Fibroblast of the aortic adventitia (primary cell): ENCODE data around the gene NR2F1. TPM values are rescaled to one million over a fixed set of nuclear protein-coding genes. Genes with fewer than 3 reads are reported as not detected.

Source experiments
- DNase-seq: peaks from one replicate; pipeline ENCODE4 v3.0.0-alpha.2; 2010; ENCODE audit warnings: low read depth
- H3K4me3 ChIP-seq: 2 replicates; pipeline ENCODE4 v1.5.1; 2011; ENCODE audit warnings: low read depth, mild to moderate bottlenecking, control low read depth, low read length, moderate library complexity
- total RNA-seq: library from RNA; depleted of rRNA; stranded (reverse); fragments of >200 nt; gene quantifications from 2 replicates; pipeline ENCODE4 v1.2.3, GENCODE V29; 2012; ENCODE audit warnings: low replicate concordance
- TF ChIP-seq, protein P1 (sequence below): IDR thresholded peaks from 2 replicates; pipeline ENCODE4 v1.5.1; 2011; ENCODE audit warnings: mild to moderate bottlenecking, low read length, control low read depth, inconsistent platforms; ENCODE audit not compliant: insufficient read depth

The NR2F1 gene
- total RNA-seq, 1 donor, result 8.0 TPM

DNA sequence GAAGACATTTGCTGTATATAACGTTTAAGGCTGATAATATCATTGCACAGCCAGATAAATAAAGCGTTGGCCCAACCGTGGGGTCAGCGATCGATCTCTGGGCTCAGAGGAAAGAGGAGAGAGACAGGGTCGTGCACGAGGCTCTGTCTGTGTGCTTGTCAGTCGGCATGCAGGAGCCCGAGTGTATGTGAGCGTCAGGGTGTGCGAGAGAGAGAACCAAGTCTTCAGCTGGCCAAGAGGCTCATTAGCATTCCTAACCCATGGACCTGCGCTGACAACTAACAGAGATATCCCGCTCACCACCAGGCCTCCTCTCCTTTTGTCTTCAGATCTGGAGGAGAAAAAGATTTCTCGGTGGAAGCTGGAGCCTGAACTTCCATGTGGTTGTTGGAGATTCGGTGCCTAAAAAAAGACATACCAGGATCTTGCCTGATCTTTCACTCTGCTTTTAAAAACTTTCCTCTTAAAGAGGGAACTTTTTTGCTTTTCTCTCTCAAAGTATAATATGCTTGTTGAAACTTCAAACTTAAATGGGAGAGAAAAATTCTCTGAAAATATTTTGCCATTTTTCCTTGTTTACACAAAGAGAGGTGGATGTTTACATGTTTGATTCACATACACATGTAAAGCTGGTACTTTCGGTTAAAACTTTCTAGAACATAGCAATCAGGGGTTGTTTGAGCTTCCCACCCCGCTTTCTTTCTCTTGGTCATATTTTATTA lies 16.5 kb downstream of the NR2F1 start:
- TF ChIP-seq, protein P1, sequence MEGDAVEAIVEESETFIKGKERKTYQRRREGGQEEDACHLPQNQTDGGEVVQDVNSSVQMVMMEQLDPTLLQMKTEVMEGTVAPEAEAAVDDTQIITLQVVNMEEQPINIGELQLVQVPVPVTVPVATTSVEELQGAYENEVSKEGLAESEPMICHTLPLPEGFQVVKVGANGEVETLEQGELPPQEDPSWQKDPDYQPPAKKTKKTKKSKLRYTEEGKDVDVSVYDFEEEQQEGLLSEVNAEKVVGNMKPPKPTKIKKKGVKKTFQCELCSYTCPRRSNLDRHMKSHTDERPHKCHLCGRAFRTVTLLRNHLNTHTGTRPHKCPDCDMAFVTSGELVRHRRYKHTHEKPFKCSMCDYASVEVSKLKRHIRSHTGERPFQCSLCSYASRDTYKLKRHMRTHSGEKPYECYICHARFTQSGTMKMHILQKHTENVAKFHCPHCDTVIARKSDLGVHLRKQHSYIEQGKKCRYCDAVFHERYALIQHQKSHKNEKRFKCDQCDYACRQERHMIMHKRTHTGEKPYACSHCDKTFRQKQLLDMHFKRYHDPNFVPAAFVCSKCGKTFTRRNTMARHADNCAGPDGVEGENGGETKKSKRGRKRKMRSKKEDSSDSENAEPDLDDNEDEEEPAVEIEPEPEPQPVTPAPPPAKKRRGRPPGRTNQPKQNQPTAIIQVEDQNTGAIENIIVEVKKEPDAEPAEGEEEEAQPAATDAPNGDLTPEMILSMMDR, result no peak
- DNase-seq, result no peak
- H3K4me3 ChIP-seq, result no peak overlapping the region

DNA sequence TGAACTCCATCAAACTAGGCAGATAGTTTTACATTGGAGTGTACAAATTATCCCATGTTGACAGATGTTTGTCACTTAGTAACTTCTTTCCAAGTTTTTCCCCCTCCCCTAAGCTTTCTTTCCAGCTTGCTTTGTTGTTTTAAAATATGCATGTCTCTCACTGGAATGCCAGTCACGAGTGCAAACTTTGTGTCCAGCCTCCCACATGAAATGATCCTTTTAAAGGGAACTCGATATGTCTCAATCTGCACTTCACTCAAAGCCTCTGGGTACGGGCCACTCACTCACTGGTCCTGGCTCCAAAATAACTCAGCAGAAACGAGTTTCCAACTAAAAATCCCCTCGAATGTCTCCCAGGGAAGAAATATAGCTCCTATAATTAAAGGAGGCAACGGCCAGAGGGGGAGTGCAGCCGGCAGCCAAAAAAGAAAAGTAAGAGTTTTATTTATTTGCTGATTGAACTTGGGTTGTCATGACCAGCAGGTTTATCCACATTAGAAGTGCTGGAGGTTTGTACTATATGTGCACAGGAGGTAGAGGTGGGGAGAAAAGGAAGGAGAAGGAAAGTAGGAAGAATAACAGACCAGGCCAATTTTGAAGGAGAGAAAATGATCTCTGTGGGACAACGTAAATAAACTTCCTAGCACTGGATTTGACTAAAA lies 17.5 kb downstream of the NR2F1 start:
- TF ChIP-seq, protein P1, result no peak
- DNase-seq, result no peak
- H3K4me3 ChIP-seq, result no peak overlapping the region

DNA sequence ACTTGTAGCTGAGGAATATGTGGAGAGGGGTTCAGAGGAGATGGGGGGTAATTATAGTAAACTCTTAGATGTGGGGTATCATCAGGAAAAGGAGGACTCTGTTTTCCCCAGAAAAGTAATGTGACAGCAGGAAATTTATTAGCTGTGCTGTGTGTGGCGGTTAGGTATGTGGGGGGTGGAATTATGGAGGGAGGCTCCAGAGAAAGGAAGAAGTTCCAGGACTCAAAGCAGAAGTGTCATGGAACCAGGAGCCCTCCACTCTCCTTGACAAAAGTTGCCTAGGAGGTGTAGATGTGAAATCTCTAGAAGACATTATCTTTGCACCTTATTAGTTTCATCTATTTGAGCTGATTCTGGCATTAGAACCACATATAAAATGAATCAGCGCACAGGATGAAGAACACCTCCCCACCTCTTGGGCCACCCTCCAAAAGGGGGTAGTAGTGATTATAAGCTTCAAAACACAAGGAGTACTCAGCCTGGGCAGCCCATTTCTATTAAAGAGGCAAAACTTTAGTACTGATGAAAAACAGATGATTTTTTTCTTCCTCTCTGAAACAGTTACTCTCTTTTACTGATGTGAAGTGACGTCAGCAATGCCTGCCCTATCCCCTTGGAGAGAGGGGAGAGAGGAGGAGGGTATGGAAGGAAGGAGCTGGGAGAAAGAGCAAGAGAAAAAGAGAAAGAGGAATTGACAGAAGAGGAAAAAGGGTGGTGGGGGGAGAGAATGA lies 18.2 kb downstream of the NR2F1 start:
- H3K4me3 ChIP-seq, result no peak overlapping the region
- TF ChIP-seq, protein P1, result no peak
- no peak for DNase-seq

DNA sequence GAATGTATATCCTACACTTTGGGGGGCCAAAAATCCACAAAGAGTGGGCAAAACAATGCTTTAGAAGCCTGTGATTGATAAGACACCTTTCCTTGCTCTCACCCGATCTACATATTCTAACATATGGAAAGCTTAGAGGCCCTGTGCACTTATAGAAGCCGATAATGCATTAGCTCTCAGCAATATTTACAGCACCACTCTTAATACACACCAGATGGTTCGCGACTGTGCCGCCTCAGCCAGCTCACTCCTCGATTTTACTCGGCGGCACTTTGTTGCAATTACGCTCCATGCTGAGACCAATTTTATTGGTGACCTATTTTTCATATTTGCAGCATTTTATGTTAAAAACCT lies 18.8 kb downstream of the NR2F1 start:
- no peak for DNase-seq
- no peak overlapping the region for H3K4me3 ChIP-seq
- TF ChIP-seq, protein P1, result no peak

DNA sequence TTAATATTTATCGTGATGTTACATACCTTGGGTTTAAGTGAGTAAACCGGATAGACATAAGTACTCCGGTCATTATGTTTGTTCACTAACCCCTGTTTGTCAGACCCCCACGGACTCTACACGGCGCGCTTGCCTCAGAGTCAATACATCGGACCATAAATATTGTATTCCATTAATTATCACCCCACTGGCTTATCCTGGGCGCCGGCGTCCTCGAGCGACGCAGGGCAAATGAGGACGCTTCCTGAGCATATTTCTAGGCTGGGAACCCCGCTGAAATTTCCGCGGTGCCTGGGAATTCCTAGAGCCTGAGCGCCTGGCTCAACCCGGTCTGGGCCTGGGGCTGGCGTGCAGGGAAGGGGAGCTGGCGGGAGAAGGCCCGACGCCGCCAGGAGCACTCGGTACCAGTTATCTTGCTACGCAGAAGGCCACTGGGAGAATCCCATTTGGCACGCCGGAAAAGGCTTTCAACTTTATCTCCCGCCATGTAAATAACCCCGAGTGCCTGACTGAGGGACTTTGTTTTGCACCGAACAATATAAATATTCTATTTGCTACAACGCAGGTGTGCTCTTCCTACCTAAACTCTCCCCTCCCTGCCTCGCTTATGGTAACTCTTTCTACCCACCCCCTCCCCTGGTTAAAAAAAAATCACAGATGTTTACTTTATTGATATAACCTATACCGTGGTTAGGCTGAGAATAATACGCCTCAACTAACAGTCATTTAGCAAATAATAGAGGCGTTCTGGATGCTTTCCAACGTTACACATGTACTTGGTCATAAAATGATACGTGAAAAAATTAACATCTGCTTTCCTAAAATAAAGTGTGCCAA lies 19.4 kb downstream of the NR2F1 start:
- DNase-seq, result no peak
- H3K4me3 ChIP-seq, result no peak overlapping the region
- TF ChIP-seq, protein P1, result no peak

DNA sequence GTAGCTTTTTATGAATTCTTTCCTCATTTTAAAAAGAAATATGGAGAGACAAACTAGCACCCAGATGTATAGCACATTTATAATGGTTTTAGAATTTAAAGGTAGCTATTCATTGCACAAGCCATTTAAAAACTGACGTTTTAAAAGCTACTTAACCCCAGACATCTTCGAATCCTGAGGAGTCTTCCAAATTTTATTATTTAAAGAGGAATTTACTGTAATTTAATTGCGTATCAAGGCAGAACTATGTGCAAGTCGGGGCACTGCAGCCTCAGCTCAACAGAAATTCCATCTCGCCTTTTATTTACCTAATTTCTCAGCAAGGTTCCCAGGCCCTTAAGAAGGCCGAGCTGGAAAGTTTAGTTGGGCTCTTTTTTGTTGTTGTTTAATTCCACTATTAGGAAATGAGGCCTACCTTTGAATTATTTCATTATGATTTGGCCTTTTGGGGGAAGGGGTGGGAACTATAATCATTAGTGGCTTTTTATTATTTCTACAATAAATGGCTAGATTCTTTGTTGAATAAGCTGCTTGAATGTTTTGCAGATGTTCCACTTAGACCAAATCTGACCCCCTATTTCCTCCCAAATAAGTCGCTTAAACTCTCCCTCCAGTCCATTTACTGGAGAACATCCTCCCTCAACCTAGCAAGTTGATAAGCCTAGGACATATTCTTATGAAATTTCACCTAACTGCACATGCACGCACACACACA lies 20.2 kb downstream of the NR2F1 start:
- H3K4me3 ChIP-seq, result no peak overlapping the region
- TF ChIP-seq, protein P1, result no peak
- DNase-seq, result no peak
